ENCODE results near the gene RNASE3. TPM values are rescaled to one million over a fixed set of nuclear protein-coding genes. Genes with fewer than 3 reads are reported as not detected.
"Not testable (repeated sequence)": the region's sequence is repeated elsewhere in the genome, so short reads cannot be mapped to it uniquely, and the experiment has no call there.

The RNASE3 gene
- total RNA-seq (ENCODE audit: unreplicated experiment): not detected
- long read RNA-seq: 0 reads

- not testable (repeated sequence) for H3K4me3 Mint-ChIP-seq (ENCODE audit: unreplicated experiment); H3K36me3 Mint-ChIP-seq (ENCODE audit: low read depth, unreplicated experiment); H3K27ac Mint-ChIP-seq (ENCODE audit: unreplicated experiment); H3K9me3 Mint-ChIP-seq (ENCODE audit: unreplicated experiment); H3K4me1 Mint-ChIP-seq (ENCODE audit: unreplicated experiment); DNase-seq (ENCODE audit: low spot score); H3K27me3 Mint-ChIP-seq (ENCODE audit: unreplicated experiment)
These were observed at the start of gene RNASE3 for GRCh38 chr14:20891126-20891825. Gene RNASE3, plus strand, starts transcription at chr14:20891385. Its CDS starts 302 bp downstream, at chr14:20891687.

- DNase-seq (ENCODE audit: low spot score): no peak
- Mint-ChIP-seq H3K36me3 (ENCODE audit: low read depth, unreplicated experiment) (no peaks in the 10 kb centered on the region), H3K9me3 (ENCODE audit: unreplicated experiment) (no peaks in the 10 kb centered on the region), H3K4me3 (ENCODE audit: unreplicated experiment) (no peak overlapping the region), H3K27me3 (ENCODE audit: unreplicated experiment) (no peaks in the 10 kb centered on the region), H3K4me1 (ENCODE audit: unreplicated experiment) (peaks cover 18% of the 10 kb centered on the region), H3K27ac (ENCODE audit: unreplicated experiment) (no peak overlapping the region)
- no peak for TF ChIP-seq CTCF (IDR thresholded peaks at IDR 0.05; ENCODE audit: unreplicated experiment)
These were observed 44.6 kb upstream of the RNASE3 start for GRCh38 chr14:20846560-20846959.

- Mint-ChIP-seq H3K9me3 (ENCODE audit: unreplicated experiment) (no peaks in the 10 kb centered on the region), H3K4me1 (ENCODE audit: unreplicated experiment) (peaks cover 13% of the 10 kb centered on the region), H3K27me3 (ENCODE audit: unreplicated experiment) (no peaks in the 10 kb centered on the region), H3K36me3 (ENCODE audit: low read depth, unreplicated experiment) (no peaks in the 10 kb centered on the region), H3K27ac (ENCODE audit: unreplicated experiment) (no peak overlapping the region), H3K4me3 (ENCODE audit: unreplicated experiment) (no peak overlapping the region)
- TF ChIP-seq CTCF (IDR thresholded peaks at IDR 0.05; ENCODE audit: unreplicated experiment): no peak
- DNase-seq (ENCODE audit: low spot score): no peak
These were observed 42.8 kb upstream of the RNASE3 start for GRCh38 chr14:20848316-20848954.

GRCh38 chr14:20848955-20849570 lies 42.1 kb upstream of the RNASE3 start:
- TF ChIP-seq CTCF (IDR thresholded peaks at IDR 0.05; ENCODE audit: unreplicated experiment): no peak
- H3K27me3 Mint-ChIP-seq (ENCODE audit: unreplicated experiment): no peaks in the 10 kb centered on the region
- H3K4me3 Mint-ChIP-seq (ENCODE audit: unreplicated experiment): no peak overlapping the region
- H3K36me3 Mint-ChIP-seq (ENCODE audit: low read depth, unreplicated experiment): no peaks in the 10 kb centered on the region
- no peak overlapping the region for H3K27ac Mint-ChIP-seq (ENCODE audit: unreplicated experiment)
- DNase-seq (ENCODE audit: low spot score): no peak
- H3K4me1 Mint-ChIP-seq (ENCODE audit: unreplicated experiment): peaks cover 13% of the 10 kb centered on the region
- no peaks in the 10 kb centered on the region for H3K9me3 Mint-ChIP-seq (ENCODE audit: unreplicated experiment)

GRCh38 chr14:20853042-20853441 lies 38.1 kb upstream of the RNASE3 start:
- DNase-seq (ENCODE audit: low spot score): no peak
- Mint-ChIP-seq H3K4me1 (ENCODE audit: unreplicated experiment) (peaks cover 24% of the 10 kb centered on the region), H3K9me3 (ENCODE audit: unreplicated experiment) (no peaks in the 10 kb centered on the region), H3K27ac (ENCODE audit: unreplicated experiment) (no peak overlapping the region), H3K36me3 (ENCODE audit: low read depth, unreplicated experiment) (no peaks in the 10 kb centered on the region), H3K4me3 (ENCODE audit: unreplicated experiment) (no peak overlapping the region), H3K27me3 (ENCODE audit: unreplicated experiment) (no peaks in the 10 kb centered on the region)
- no peak for TF ChIP-seq CTCF (IDR thresholded peaks at IDR 0.05; ENCODE audit: unreplicated experiment)

Measured in endothelial cell (in vitro differentiated cells).